CD4-positive, alpha-beta T cell treated with Interleukin-17A for 1 hour (primary cell): ENCODE measurements around the gene FOXO3.

Source experiments
- DNase-seq: peaks from one replicate; pipeline ENCODE4 v3.0.0-alpha.2; 2020

FOXO3 gene

GRCh38 chr6:108598305-108598863 is 37.7 kb downstream of the FOXO3 start:
- DNase-seq: no peak

- no peak for DNase-seq
These were observed 43.4 kb downstream of the FOXO3 start for GRCh38 chr6:108604156-108604555.

GRCh38 chr6:108606250-108606690 is 45.6 kb downstream of the FOXO3 start:
- DNase-seq: no peak

- no peak for DNase-seq
These were observed 47.9 kb downstream of the FOXO3 start for GRCh38 chr6:108608453-108609275.

- DNase-seq: no peak
These were observed 48.6 kb downstream of the FOXO3 start for GRCh38 chr6:108609276-108609769.

GRCh38 chr6:108610270-108610839 is 49.6 kb downstream of the FOXO3 start:
- DNase-seq: no peak

- DNase-seq: no peak
These were observed 50.4 kb downstream of the FOXO3 start for GRCh38 chr6:108610957-108611586.

GRCh38 chr6:108612852-108613251 is 52.1 kb downstream of the FOXO3 start:
- no peak for DNase-seq

GRCh38 chr6:108616544-108616943 is 55.8 kb downstream of the FOXO3 start:
- DNase-seq: no peak

GRCh38 chr6:108616973-108617372 is 56.3 kb downstream of the FOXO3 start:
- DNase-seq: no peak

- no peak for DNase-seq
These were observed 58.0 kb downstream of the FOXO3 start for GRCh38 chr6:108618623-108619152.

- DNase-seq: no peak
These were observed 58.9 kb downstream of the FOXO3 start for GRCh38 chr6:108619431-108620197.

GRCh38 chr6:108621117-108621516 is 60.4 kb downstream of the FOXO3 start:
- DNase-seq: no peak

GRCh38 chr6:108622641-108623298 is 62.1 kb downstream of the FOXO3 start:
- DNase-seq: no peak

GRCh38 chr6:108623995-108624394 is 63.3 kb downstream of the FOXO3 start:
- DNase-seq: no peak

- no peak for DNase-seq
These were observed 64.9 kb downstream of the FOXO3 start for GRCh38 chr6:108625581-108625980.

GRCh38 chr6:108626777-108627176 is 66.1 kb downstream of the FOXO3 start:
- DNase-seq: no peak

- DNase-seq: no peak
These were observed 67.2 kb downstream of the FOXO3 start for GRCh38 chr6:108627692-108628550.

GRCh38 chr6:108630050-108630714 is 69.5 kb downstream of the FOXO3 start:
- peak; percentile 20 for DNase-seq

- no peak for DNase-seq
These were observed 71.7 kb downstream of the FOXO3 start for GRCh38 chr6:108632441-108632840.
